GM12874 (cell line): Measurements from ENCODE around the gene WBP1L.

Experiments used
- TF ChIP-seq, protein P1 (sequence below): IDR thresholded peaks from 2 replicates; pipeline ENCODE4 v1.5.1; 2011; ENCODE audit warnings: low read depth, mild to moderate bottlenecking, control low read depth, low read length, moderate library complexity; ENCODE audit not compliant: insufficient read depth

WBP1L gene

DNA sequence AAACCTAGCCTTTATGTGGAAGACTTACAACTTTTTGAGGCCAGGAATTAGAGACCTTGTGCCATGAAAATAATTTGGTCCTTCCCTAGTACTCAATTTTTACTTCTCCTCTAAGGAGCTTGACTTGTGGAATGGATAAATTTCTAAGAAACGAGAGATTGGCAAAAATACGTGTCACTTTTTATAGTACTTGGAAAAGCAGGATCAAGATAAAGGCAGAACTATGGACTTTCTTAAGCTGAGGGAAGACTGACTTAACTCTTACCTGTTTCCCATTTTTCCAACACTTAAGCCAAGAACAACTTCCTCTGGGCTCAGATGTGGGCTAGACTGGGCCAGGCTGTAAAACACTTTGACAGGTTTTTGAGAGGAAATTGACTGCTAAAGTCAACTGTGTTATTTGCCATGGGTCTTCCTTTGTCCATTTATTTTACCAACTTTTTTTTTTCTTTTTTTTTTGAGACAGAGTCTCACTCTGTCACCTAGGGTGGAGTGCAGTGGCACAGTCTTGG is 2.0 kb upstream of the WBP1L start:
- TF ChIP-seq, protein P1, sequence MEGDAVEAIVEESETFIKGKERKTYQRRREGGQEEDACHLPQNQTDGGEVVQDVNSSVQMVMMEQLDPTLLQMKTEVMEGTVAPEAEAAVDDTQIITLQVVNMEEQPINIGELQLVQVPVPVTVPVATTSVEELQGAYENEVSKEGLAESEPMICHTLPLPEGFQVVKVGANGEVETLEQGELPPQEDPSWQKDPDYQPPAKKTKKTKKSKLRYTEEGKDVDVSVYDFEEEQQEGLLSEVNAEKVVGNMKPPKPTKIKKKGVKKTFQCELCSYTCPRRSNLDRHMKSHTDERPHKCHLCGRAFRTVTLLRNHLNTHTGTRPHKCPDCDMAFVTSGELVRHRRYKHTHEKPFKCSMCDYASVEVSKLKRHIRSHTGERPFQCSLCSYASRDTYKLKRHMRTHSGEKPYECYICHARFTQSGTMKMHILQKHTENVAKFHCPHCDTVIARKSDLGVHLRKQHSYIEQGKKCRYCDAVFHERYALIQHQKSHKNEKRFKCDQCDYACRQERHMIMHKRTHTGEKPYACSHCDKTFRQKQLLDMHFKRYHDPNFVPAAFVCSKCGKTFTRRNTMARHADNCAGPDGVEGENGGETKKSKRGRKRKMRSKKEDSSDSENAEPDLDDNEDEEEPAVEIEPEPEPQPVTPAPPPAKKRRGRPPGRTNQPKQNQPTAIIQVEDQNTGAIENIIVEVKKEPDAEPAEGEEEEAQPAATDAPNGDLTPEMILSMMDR: no peak

DNA sequence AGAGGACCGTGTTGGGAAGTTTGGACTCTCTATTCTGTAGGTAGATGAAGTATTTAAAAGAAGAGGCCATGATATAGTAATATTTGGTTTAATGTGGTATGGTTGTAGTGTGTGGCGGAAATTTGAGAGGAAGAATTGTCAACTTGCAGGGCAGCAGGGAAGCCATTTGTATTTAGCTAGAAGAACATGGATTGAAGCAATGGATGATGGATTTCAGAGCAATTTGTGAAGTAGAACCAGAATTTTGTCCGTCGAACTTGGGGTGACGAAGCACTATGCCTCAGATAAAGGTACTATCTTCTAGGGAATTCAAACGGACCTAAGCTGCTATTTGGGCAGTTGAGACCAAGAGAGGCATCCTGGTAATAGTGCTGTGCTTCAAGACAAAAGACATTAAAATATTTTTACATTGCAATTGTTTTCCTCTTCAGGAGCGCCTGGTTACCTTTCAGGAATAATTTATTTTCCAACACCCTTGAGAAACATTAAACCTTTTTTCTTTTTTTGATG is 615 bp upstream of the WBP1L start:
- TF ChIP-seq, protein P1: no peak

DNA sequence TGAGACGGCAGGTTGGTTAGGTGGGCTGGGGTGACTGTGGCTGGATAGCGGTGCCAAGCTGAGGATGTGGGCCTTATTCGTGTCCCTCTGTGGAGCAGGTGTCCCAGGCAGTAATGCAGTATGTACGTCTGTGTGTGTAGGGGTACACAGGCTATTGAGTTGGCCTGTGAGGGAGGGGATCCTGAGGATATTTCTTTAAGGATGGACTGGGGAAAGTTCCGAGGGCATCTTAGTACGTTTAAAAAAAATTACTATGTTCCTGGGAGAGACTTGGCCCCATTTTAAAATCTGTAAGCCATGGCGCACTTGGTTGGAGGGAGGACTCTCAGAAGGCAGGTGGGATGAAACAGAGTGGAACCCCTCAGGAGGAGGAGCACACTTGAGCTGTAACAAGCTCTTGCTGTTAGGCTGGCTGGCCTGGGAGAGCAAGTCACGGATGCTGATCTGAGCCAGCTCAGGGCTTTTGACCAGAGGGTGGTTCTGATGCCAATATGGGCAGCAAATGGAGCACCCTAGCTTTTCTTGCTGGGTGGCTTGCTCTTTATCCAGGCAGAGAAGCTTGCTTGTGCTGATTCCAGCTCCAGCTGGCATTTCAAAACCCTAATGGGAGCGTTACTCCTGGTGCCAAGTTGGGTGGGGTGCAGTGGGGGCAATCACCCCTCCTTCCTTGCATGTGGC is 765 bp downstream of the WBP1L start:
- TF ChIP-seq, protein P1: no peak

DNA sequence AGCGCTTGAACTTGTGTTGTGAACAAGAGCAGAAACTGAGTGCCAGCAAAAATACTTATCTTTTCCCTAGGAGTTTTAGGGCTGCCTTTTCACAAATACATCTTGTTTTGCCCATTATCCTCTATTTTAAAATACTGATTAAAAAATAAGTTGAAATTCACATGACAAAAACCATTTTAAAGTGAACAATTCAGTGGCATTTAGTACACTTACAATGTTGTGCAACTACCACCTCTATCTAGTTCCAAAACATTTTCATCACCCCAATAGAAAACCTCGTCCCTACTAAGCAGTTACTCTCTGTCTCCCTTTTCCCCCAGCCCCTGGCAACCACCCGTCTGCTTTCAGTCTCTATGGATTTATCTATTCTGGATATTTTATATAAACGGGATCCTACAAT is 1.4 kb downstream of the WBP1L start:
- TF ChIP-seq, protein P1: no peak

DNA sequence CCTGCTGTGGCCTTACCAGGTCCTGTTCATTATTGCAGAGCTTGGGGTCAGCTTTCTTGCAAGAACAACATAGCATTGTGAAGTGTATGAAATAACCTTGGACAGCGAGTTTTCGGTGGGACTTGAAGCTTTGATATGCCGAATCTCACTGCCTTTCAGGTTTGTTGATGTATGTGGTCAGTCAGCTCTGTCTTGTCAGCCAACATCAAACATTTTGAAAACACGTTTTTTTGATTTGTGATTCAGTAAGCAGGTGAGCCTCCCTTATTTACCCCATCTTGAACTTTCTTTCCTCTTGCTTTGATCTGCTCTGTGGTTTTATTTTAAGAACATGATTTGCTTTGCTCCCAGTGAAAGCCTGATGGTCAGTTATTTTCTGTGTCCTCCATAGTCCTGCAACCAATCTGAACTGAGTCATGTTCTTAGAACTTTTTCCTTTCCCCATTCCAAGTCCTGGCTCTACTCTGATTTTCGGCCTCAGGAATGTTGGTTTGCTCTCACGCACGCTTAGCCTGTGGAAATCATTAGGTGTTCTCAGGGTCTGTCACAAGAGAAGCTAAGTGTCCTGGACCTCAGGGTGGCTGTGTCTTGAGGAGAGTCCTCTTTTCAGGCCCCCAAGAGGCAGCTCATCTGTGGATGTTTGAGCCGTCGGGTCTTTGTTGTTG is 8.7 kb downstream of the WBP1L start:
- TF ChIP-seq, protein P1: no peak

DNA sequence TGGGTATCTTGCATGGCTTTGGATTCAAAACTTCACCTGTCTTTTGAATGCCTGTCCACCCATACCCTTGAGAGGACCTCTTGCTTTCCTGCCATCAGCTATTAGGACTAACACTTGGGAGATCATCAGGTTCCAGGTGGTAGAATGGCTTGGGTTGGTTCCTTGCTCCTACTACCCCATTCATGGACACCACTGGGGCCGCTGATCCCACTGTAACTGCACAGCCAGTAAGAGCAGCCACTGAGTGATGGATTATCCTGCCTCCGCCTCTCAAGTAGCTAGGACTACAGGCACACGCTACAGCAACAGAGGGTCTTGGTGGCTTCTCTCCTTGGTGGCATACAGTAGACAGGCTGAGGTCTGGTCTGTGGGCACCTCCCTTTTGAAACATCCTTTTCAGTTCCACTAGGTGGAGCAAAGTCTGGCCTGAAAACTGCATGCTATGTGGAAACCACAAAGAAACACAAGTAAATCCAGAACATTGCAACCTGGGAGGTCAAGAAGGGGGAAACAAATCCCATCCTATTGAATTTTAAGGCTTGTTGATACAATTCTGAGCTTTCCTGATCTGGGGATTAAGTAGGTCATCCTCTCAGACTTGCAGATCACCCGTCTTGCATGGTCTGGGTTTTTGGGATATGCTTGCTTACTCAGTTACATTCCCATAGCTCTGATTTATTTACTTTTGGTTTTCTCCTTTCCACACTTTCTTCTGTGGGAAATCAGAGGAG is 9.4 kb downstream of the WBP1L start:
- TF ChIP-seq, protein P1: peak; percentile 56

DNA sequence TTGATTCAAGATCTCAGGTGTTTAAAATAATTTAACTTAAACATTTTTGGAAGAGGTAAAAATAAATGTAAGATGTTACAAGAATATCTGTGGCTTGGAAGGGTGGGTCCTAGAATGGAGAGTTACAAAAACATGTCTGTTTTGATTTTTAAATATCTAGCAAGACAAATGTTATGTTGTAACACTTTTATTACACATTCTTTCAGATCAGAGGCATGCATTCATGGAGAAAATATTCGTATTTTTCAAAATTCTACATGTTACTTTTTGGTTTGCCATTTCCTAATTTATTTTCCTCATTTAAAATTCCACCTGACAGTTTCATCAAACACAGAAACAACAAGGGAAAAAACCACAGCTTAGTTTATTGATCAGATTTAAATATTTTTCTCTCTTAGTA is 10.0 kb downstream of the WBP1L start:
- TF ChIP-seq, protein P1: no peak
